GM12801 (cell line): Measurements from ENCODE around the gene SSR1.

ENCODE experiments used
- TF ChIP-seq, protein P1 (sequence below): IDR thresholded peaks from one replicate; pipeline ENCODE4 v1.5.1; 2011; ENCODE audit warnings: control low read depth; ENCODE audit not compliant: insufficient read length; ENCODE audit errors: extremely low read depth

The SSR1 gene

DNA sequence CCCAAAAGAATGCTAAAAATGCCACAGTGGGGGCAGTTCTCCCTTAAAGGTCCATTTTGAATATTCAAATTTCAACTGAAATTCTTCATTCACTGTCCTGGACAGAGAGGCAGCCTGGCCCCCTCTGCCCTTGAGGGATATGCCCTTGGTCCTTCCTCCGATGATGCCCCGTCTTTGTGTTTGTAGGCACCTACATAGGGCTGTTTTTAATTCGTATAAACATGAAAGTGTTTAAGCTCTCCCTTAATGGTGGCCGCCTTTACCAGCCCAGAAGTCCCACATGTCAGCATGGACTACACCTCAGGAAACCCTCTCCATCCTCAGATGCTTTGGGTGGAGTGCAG, 70.2 kb downstream of the SSR1 start:
- TF ChIP-seq, protein P1, sequence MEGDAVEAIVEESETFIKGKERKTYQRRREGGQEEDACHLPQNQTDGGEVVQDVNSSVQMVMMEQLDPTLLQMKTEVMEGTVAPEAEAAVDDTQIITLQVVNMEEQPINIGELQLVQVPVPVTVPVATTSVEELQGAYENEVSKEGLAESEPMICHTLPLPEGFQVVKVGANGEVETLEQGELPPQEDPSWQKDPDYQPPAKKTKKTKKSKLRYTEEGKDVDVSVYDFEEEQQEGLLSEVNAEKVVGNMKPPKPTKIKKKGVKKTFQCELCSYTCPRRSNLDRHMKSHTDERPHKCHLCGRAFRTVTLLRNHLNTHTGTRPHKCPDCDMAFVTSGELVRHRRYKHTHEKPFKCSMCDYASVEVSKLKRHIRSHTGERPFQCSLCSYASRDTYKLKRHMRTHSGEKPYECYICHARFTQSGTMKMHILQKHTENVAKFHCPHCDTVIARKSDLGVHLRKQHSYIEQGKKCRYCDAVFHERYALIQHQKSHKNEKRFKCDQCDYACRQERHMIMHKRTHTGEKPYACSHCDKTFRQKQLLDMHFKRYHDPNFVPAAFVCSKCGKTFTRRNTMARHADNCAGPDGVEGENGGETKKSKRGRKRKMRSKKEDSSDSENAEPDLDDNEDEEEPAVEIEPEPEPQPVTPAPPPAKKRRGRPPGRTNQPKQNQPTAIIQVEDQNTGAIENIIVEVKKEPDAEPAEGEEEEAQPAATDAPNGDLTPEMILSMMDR, result no peak

DNA sequence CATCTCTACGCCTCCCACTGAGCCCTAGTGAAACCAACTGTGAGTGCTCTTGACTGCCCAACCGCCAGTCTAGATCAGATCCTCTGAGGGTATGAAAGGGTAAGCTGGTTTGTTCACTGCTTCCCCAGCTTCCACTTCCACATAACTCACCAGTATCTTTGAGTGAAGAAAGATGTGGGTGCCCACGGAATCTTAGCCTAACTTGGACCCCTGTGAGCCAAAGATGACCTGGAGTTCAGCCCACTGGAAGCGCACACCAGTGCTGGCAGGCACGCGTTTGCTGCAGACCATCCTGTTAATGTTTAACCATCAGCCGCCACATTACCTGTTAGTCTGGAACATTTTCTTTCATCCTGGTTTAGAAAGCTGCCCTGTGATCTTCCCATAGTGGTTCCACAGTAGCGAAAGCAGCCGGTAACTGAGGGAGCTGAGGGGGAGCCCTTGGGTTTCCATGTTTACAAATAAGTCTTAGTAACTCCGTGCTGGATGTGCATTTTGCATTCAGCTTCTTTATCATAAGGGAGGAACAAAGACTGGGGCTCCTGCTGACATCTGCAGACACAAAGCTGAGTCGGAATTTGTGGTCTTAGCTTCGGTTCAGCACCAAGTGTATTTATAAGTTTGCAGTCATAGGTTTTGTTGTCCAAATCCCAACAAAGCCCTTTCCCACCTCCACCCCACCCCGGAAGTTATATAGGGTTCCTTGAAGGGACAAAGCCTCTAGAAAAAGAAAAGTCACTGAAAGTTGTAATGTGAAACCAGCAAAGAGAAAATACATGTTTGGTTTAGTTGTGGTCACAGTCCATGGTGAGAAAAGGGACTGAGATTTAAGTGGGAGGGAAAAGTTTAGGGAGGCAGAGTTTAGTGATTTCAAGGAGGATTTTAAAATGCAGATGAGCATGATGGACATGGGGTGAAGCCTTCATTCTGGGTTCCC, 71.0 kb downstream of the SSR1 start:
- TF ChIP-seq, protein P1, result no peak

DNA sequence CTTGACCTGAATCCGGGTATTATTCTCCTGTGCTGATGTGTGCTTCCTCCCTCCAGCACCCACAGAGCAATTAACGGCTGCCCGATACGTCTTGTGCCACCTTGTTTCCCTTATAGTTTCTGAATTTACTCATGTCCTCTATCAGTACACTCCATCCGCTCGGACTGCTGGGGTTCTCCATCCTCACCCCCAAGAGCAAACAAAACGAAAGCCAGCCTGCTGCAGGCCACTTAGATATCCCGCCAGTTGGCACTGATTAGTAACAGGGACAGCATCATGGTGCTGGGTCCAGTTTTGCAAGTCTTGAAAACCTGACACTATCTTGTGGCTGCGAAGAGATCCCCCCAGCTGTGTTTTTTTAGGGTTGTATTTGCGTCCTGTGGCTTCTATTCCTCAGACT, 71.8 kb downstream of the SSR1 start:
- TF ChIP-seq, protein P1, result no peak

DNA sequence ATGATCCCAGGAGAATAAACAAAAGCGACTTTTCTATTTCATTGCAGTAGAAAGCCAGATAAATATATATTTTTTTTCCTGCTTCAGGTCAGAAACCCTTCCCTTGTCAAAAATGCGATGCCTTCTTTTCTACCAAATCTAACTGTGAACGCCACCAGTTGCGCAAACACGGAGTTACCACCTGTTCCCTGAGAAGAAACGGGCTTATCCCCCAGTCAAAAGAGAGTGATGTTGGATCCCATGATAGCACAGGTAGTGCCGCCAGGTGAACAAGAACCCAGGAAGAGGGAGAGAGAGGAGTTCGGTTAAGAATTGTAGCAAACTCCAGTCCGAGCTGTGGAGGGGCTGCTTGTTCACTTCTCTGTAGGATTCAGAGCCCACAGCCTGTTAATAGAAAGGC, 72.6 kb downstream of the SSR1 start:
- TF ChIP-seq, protein P1, result no peak

DNA sequence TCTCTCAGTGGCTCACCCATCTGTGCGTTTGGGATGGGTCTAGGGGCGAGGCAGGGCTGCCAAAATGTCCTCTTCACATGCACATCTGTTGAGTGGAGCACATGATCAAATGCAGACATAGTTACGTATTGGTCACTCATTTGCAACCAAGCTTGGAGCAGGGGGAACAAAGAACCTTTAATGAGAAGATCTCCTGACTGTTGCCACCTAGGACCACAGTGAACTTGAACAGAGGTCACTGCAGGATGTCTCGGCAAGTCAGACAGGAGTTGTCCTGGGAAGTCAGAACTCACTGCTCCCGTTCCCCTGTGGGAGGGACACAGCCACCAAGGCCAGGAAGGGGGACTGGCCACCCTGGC, 73.4 kb downstream of the SSR1 start:
- TF ChIP-seq, protein P1, result no peak

DNA sequence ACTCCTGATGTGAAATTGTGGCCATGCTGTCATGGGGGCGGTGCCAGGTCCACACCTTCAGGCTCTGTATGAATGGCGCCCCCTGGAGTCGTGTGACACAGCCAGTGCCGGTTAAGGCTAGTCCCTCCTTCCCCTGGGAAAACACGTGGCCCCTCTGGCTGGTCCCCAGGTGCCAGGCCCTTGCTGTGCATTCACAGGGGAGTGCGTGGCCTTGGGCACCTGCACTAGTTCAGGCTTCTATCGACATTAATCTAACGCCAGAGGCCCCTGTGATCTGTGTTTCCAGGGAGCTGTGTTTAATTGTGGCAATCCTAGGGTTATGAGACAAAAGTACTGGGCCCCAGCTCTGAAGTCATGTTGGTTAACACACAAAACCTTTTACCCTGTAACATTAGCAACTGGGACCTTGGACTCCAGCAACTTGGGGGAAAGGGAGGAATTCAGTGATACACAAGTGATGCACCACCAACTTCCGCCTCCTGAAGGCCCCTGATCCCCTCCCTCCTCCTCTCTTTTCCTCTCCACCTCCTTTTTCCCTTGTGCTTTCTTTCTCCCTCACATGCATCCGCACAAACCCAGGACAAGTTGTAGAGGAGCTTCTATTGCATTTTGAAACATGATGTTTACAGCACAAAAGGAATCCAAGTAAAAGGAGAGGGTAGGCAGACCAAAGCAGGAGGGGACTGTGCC, 74.0 kb downstream of the SSR1 start:
- TF ChIP-seq, protein P1, result no peak

DNA sequence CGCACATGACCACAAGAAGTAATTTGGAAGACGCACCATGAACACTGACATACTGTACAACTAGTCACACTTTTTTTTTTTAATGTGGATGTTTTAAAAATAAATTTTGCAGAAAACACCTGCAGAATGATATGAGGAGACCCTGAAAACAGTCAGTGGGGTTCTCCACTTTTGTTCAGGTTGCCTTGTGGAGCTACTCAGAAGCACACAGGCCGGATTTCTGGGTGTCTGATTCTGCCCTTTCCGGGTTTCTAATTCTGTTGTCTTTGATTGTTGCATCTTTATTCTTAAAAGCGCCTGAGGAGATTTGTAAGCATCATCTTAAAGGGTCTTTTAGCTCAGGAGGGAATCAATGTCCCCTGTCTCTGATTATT, 74.5 kb downstream of the SSR1 start:
- TF ChIP-seq, protein P1, result no peak
